H9 (cell line): ENCODE data around the gene RPL28. TPM values are rescaled to one million over a fixed set of nuclear protein-coding genes. Genes with fewer than 3 reads are reported as not detected.

Source experiments
- DNase-seq: peaks from one replicate; pipeline ENCODE4 v3.0.0-alpha.2; 2017
- H2AFZ ChIP-seq: one replicate; pipeline ENCODE4 v1.6.1; 2013; ENCODE audit warnings: mild to moderate bottlenecking, low read length, control low read depth, moderate library complexity
- H2AK5ac ChIP-seq: 2 replicates; pipeline ENCODE4 v1.6.1; 2013; ENCODE audit warnings: low read length, control low read depth, mixed read lengths; ENCODE audit not compliant: insufficient read length
- H2BK120ac ChIP-seq: one replicate; pipeline ENCODE4 v1.6.1; 2013; ENCODE audit warnings: low read depth, mild to moderate bottlenecking, low read length, control low read depth, inconsistent platforms; ENCODE audit not compliant: poor library complexity, severe bottlenecking
- H2BK12ac ChIP-seq: 2 replicates; pipeline ENCODE4 v1.6.1; 2013; ENCODE audit warnings: low read length, control low read depth, mixed read lengths, low read depth; ENCODE audit not compliant: insufficient read length
- H2BK15ac ChIP-seq: 2 replicates; pipeline ENCODE4 v1.6.1; 2013; ENCODE audit warnings: low read depth, low read length, control low read depth
- H2BK20ac ChIP-seq: one replicate; pipeline ENCODE4 v1.6.1; 2013; ENCODE audit warnings: low read depth, mild to moderate bottlenecking, low read length, control low read depth, inconsistent platforms; ENCODE audit not compliant: poor library complexity, severe bottlenecking
- H2BK5ac ChIP-seq: 2 replicates; pipeline ENCODE4 v1.6.1; 2013; ENCODE audit warnings: low read length, control low read depth, mixed read lengths; ENCODE audit not compliant: insufficient read length
- H3K14ac ChIP-seq: 2 replicates; pipeline ENCODE4 v1.6.1; 2013; ENCODE audit warnings: low read length, control low read depth; ENCODE audit not compliant: insufficient read depth
- H3K18ac ChIP-seq: 2 replicates; pipeline ENCODE4 v1.6.1; 2013; ENCODE audit warnings: low read depth, mild to moderate bottlenecking, mixed read lengths, low read length, control low read depth; ENCODE audit not compliant: insufficient read length
- H3K23ac ChIP-seq: 2 replicates; pipeline ENCODE4 v1.6.1; 2013; ENCODE audit warnings: low read length, control low read depth, mixed read lengths, low read depth; ENCODE audit not compliant: insufficient read length
- H3K23me2 ChIP-seq: 2 replicates; pipeline ENCODE4 v1.6.1; 2013; ENCODE audit warnings: low read depth, mild to moderate bottlenecking, mixed read lengths, low read length, control low read depth; ENCODE audit not compliant: insufficient read length, poor library complexity, severe bottlenecking
- H3K27ac ChIP-seq: 2 replicates; pipeline ENCODE4 v1.5.1; 2013; ENCODE audit warnings: low read length, control low read depth, mixed read lengths, low read depth; ENCODE audit not compliant: insufficient read length
- H3K27me3 ChIP-seq: 2 replicates; pipeline ENCODE4 v1.6.1; 2013; ENCODE audit warnings: low read length, control low read depth, inconsistent platforms; ENCODE audit not compliant: insufficient read depth
- H3K4ac ChIP-seq: 2 replicates; pipeline ENCODE4 v1.6.1; 2013; ENCODE audit warnings: low read depth, mild to moderate bottlenecking, control low read depth, inconsistent platforms, low read length, moderate library complexity
- H3K4me1 ChIP-seq: 2 replicates; pipeline ENCODE4 v1.6.1; 2013; ENCODE audit warnings: low read length, control low read depth, inconsistent platforms; ENCODE audit not compliant: insufficient read depth
- H3K4me2 ChIP-seq: 2 replicates; pipeline ENCODE4 v1.6.1; 2013; ENCODE audit warnings: low read length, control low read depth, mixed read lengths; ENCODE audit not compliant: insufficient read length, insufficient read depth
- H3K56ac ChIP-seq: 2 replicates; pipeline ENCODE4 v1.6.1; 2013; ENCODE audit warnings: low read depth, mild to moderate bottlenecking, mixed read lengths, low read length, control low read depth; ENCODE audit not compliant: insufficient read length
- H3K79me1 ChIP-seq: 2 replicates; pipeline ENCODE4 v1.6.1; 2013; ENCODE audit warnings: low read depth, mild to moderate bottlenecking, moderate library complexity, low read length, control low read depth, inconsistent platforms; ENCODE audit not compliant: insufficient read depth, poor library complexity, severe bottlenecking
- H3K79me2 ChIP-seq: 2 replicates; pipeline ENCODE4 v1.6.1; 2013; ENCODE audit warnings: low read length, control low read depth, inconsistent platforms; ENCODE audit not compliant: insufficient read depth
- H3K9ac ChIP-seq: 2 replicates; pipeline ENCODE4 v1.6.1; 2013; ENCODE audit warnings: low read length, control low read depth, mixed read lengths; ENCODE audit not compliant: insufficient read length; ENCODE audit errors: extremely low read depth
- H3K9me3 ChIP-seq: one replicate; pipeline ENCODE4 v1.6.1; 2013; ENCODE audit warnings: low read depth, low read length, inconsistent platforms; ENCODE audit not compliant: control insufficient read depth
- H3T11ph ChIP-seq: one replicate; pipeline ENCODE4 v1.6.1; 2013; ENCODE audit warnings: mild to moderate bottlenecking, low read length, control low read depth, inconsistent platforms
- H4K20me1 ChIP-seq: one replicate; pipeline ENCODE4 v1.6.1; 2013; ENCODE audit not compliant: control insufficient read depth, insufficient read length, insufficient read depth
- H4K5ac ChIP-seq: 2 replicates; pipeline ENCODE4 v1.6.1; 2013; ENCODE audit warnings: low read depth, mild to moderate bottlenecking, mixed read lengths, low read length, control low read depth; ENCODE audit not compliant: insufficient read length
- H4K8ac ChIP-seq: replicated peaks from 2 replicates; pipeline ENCODE4 v1.6.1; 2013; ENCODE audit warnings: low read length, control low read depth, mixed read lengths, low read depth; ENCODE audit not compliant: insufficient read length
- H4K91ac ChIP-seq: 2 replicates; pipeline ENCODE4 v1.6.1; 2013; ENCODE audit warnings: low read depth, mild to moderate bottlenecking, moderate library complexity, mixed read lengths, low read length, control low read depth; ENCODE audit not compliant: insufficient read length
- H3K27ac Mint-ChIP-seq, 3 experiments: 2 replicates in 2 of 3; 3 replicates in 1 of 3; pipeline ENCODE4 v1.8.0; 2020 to 2021; ENCODE audit warnings: mixed read lengths in 3 of 3, mild to moderate bottlenecking in 1 of 3, moderate library complexity in 1 of 3
- H3K27me3 Mint-ChIP-seq: 2 replicates; pipeline ENCODE4 v1.8.0; 2021; ENCODE audit warnings: low read depth, mild to moderate bottlenecking, moderate library complexity, mixed read lengths
- H3K36me3 Mint-ChIP-seq, 3 experiments: 2 replicates in 2 of 3; 3 replicates in 1 of 3; pipeline ENCODE4 v1.8.0; 2020 to 2021; ENCODE audit warnings: low read depth in 3 of 3, mixed read lengths in 3 of 3; ENCODE audit not compliant: insufficient read depth in 1 of 3
- H3K4me1 Mint-ChIP-seq, 2 experiments: 2 replicates each; pipeline ENCODE4 v1.8.0; 2020; ENCODE audit warnings: mixed read lengths in 2 of 2
- H3K4me3 Mint-ChIP-seq, 2 experiments: 2 replicates in 1 of 2; 3 replicates in 1 of 2; pipeline ENCODE4 v1.8.0; 2020 to 2021; ENCODE audit warnings: mild to moderate bottlenecking in 2 of 2, mixed read lengths in 2 of 2, moderate library complexity in 1 of 2
- H3K9me3 Mint-ChIP-seq, 2 experiments: 2 replicates in 1 of 2; 3 replicates in 1 of 2; pipeline ENCODE4 v1.8.0; 2020; ENCODE audit warnings: mild to moderate bottlenecking in 2 of 2, mixed read lengths in 2 of 2, moderate library complexity in 1 of 2
- CTCF ChIP-seq: fragments of 200-600 bp; sonication (generic); conservative IDR thresholded peaks from 3 replicates; pipeline ENCODE4 v1.8.0; 2021; ENCODE audit warnings: antibody characterized with exemption, mild to moderate bottlenecking
- WGBS: extraction: QIAGEN DNeasy Blood & Tissue Kit; methylation state at CpG from one replicate; pipeline ENCODE4 v1.1.7; 2013; ENCODE audit warnings: missing lambda C conversion rate, low lambda C conversion rate, mixed read lengths; ENCODE audit not compliant: insufficient read length; ENCODE audit errors: extremely low coverage; 5-methylcytosine and 5-hydroxymethylcytosine counted together
- total RNA-seq: library from RNA; stranded (reverse); gene quantifications from 2 replicates; pipeline ENCODE4 v1.2.1, GENCODE V29; 2021

The RPL28 gene
- total RNA-seq, 1 experiment from 2014 or later: 2,076 TPM

- Histone ChIP-seq H3K27ac (no peak overlapping the region), H2AFZ (no peak overlapping the region), H3K9ac (peak overlapping the region; percentile 73), H2BK12ac (no peak overlapping the region), H3K79me1 (peaks cover 7% of the 10 kb centered on the region), H3T11ph (no peak overlapping the region), H3K14ac (no peak overlapping the region), H3K4ac (no peak overlapping the region), H3K23ac (no peak overlapping the region), H3K4me2 (peak overlapping the region; percentile 77), H4K20me1 (no peaks in the 10 kb centered on the region), H2BK120ac (no peak overlapping the region), H4K8ac (no peak overlapping the region), H3K4me1 (no peaks in the 10 kb centered on the region; the same call in 1 of the 2 replicates), H2BK20ac (no peak overlapping the region), H2AK5ac (no peak overlapping the region), H3K56ac (no peak overlapping the region), H3K79me2 (peaks cover 14% of the 10 kb centered on the region; the same call in 1 of the 2 replicates), H3K23me2 (peaks cover 6% of the 10 kb centered on the region), H2BK15ac (no peak overlapping the region), H3K27me3 (no peaks in the 10 kb centered on the region), H4K5ac (no peak overlapping the region), H3K9me3 (no peaks in the 10 kb centered on the region), H3K18ac (no peak overlapping the region), H4K91ac (no peak overlapping the region), H2BK5ac (no peak overlapping the region)
- no peak for DNase-seq
- no peak for TF ChIP-seq CTCF
- Mint-ChIP-seq H3K4me3 (peak overlapping the region; percentile 88 to 90), H3K4me1 (peaks cover 18 to 40% of the 10 kb centered on the region in 2 experiments), H3K9me3 (peaks cover 20 to 21% of the 10 kb centered on the region in 2 experiments), H3K27me3 (peaks cover 19% of the 10 kb centered on the region), H3K27ac (peak overlapping the region; percentile 34 to 79 (median 58); a peak in 6 of 7 replicates), H3K36me3 (peaks cover 49 to 60% (median 58%) of the 10 kb centered on the region in 3 experiments)
- WGBS: no CpG with 5 or more reads among the region's 14 CpGs
Observed at GRCh38 chr19:55406091-55406825, 20.5 kb downstream of the RPL28 start.
